ENCODE measurements around the gene FUS. TPM values are rescaled to one million over a fixed set of nuclear protein-coding genes. Genes with fewer than 3 reads are reported as not detected.
"Not testable (repeated sequence)": the region's sequence is repeated elsewhere in the genome, so short reads cannot be mapped to it uniquely, and the experiment has no call there.

FUS gene
- total and polyA plus RNA-seq, 4 experiments from 2014 or later, result 88.1 to 536 (median 332) TPM

- no peak overlapping the region for H3K4me3 ChIP-seq (ENCODE audit: low read length in 2 of 2)
- Mint-ChIP-seq H3K4me3 (peak overlapping the region; percentile 27 to 75 (median 55)), H3K27ac (peak overlapping the region in 6 of 7 donors; percentile 24 to 75 (median 40)), H3K9me3 (no peaks in the 10 kb centered on the region), H3K27me3 (peaks cover 0 to 2% of the 10 kb centered on the region in 2 donors), H3K4me1 (peaks cover 3 to 14% (median 10%) of the 10 kb centered on the region in 4 donors), H3K36me3 (no peaks in the 10 kb centered on the region)
- DNase-seq, result no peak
- H3K27me3 ChIP-seq (ENCODE audit: insufficient read depth, low read length), result no peaks in the 10 kb centered on the region
- CTCF ChIA-PET (ENCODE audit: partially characterized antibody), result interaction anchor here (1.3 to 3.6 kb wide), 7 partner anchors 14 to 159 kb away, joined by 4 to 56 read pairs (median 28); partner anchors contain the start of genes FUS, HSD3B7, KAT8 and ZNF646
- POLR2A ChIA-PET (ENCODE audit: partially characterized antibody), result interaction anchor here (0.6 to 6.0 kb wide), 6 partner anchors 25 to 195 kb away, joined by 3 to 195 read pairs (median 12); partner anchors contain the start of genes FUS, KAT8, ORAI3 and PYCARD
- peaks cover 15% of the 10 kb centered on the region for H3K4me1 ChIP-seq (ENCODE audit: insufficient read depth, low read length)
- no peak overlapping the region for H3K27ac ChIP-seq (ENCODE audit: low read depth, low read length)
- intact Hi-C loops (cut with micrococcal nuclease), result loop anchor here (2.0 kb wide), 1 partner anchor 39 kb away; no protein-coding TSS in a partner anchor
- H3K9me3 ChIP-seq (ENCODE audit: control insufficient read depth in 1 of 2, low read length in 2 of 2), result no peaks in the 10 kb centered on the region
- no peaks in the 10 kb centered on the region for H3K36me3 ChIP-seq (ENCODE audit: insufficient read depth, low read length)
Observed at GRCh38 chr16:31143694-31144148, 36.2 kb upstream of the FUS start.

GRCh38 chr16:31144418-31144817 is 35.5 kb upstream of the FUS start:
- peak overlapping the region in 1 of 7 donors; percentile 75 for H3K27ac Mint-ChIP-seq
- intact Hi-C loops (cut with micrococcal nuclease); H3K27ac ChIP-seq (ENCODE audit: low read depth, low read length); H3K9me3 ChIP-seq (ENCODE audit: control insufficient read depth in 1 of 2, low read length in 2 of 2); H3K9me3 Mint-ChIP-seq; H3K36me3 Mint-ChIP-seq; DNase-seq; H3K36me3 ChIP-seq (ENCODE audit: insufficient read depth, low read length); H3K27me3 ChIP-seq (ENCODE audit: insufficient read depth, low read length); H3K27me3 Mint-ChIP-seq; H3K4me3 ChIP-seq (ENCODE audit: low read length in 2 of 2): not testable (repeated sequence)
- ChIA-PET POLR2A (ENCODE audit: partially characterized antibody) (interaction anchor here (1.1 to 6.0 kb wide), 3 partner anchors 26 to 71 kb away, joined by 3 to 195 read pairs (median 121); partner anchors contain the start of genes FUS, KAT8, ZNF646 and ZNF668), CTCF (ENCODE audit: partially characterized antibody) (interaction anchor here (1.3 to 3.6 kb wide), 6 partner anchors 13 to 159 kb away, joined by 4 to 56 read pairs (median 16); partner anchors contain the start of genes HSD3B7, KAT8, ZNF646 and ZNF668)
- peaks cover 15% of the 10 kb centered on the region for H3K4me1 ChIP-seq (ENCODE audit: insufficient read depth, low read length)
- H3K4me1 Mint-ChIP-seq, result peaks cover 3 to 14% (median 10%) of the 10 kb centered on the region in 4 donors
- H3K4me3 Mint-ChIP-seq, result peak overlapping the region in 1 of 8 donors; percentile 17

GRCh38 chr16:31145398-31145990 is 34.4 kb upstream of the FUS start:
- CTCF ChIA-PET (ENCODE audit: partially characterized antibody), result interaction anchor here (0.7 to 2.2 kb wide), 4 partner anchors 19 to 298 kb away, joined by 3 to 5 read pairs (median 4); partner anchors contain the start of gene ZNF843
- DNase-seq, result no peak

GRCh38 chr16:31147574-31147973 is 32.4 kb upstream of the FUS start:
- H3K36me3 ChIP-seq (ENCODE audit: insufficient read depth, low read length), result no peaks in the 10 kb centered on the region
- H3K36me3 Mint-ChIP-seq, result no peaks in the 10 kb centered on the region
- intact Hi-C loops (cut with micrococcal nuclease), result no loop called here
- H3K4me3 Mint-ChIP-seq, result no peak overlapping the region
- H3K4me1 Mint-ChIP-seq, result peaks cover 0 to 7% (median 3%) of the 10 kb centered on the region in 4 donors
- H3K4me3 ChIP-seq (ENCODE audit: low read length in 2 of 2), result no peak overlapping the region
- no peak overlapping the region for H3K27ac ChIP-seq (ENCODE audit: low read depth, low read length)
- POLR2A ChIA-PET (ENCODE audit: partially characterized antibody), result no interaction called here
- H3K9me3 Mint-ChIP-seq, result no peaks in the 10 kb centered on the region
- H3K27me3 Mint-ChIP-seq, result peaks cover 0 to 2% of the 10 kb centered on the region in 2 donors
- no peaks in the 10 kb centered on the region for H3K9me3 ChIP-seq (ENCODE audit: control insufficient read depth in 1 of 2, low read length in 2 of 2)
- peak overlapping the region in 1 of 7 donors; percentile 8 for H3K27ac Mint-ChIP-seq
- no peaks in the 10 kb centered on the region for H3K27me3 ChIP-seq (ENCODE audit: insufficient read depth, low read length)
- peaks cover 7% of the 10 kb centered on the region for H3K4me1 ChIP-seq (ENCODE audit: insufficient read depth, low read length)
- CTCF ChIA-PET (ENCODE audit: partially characterized antibody), result no interaction called here
- no peak for DNase-seq

More at GRCh38 chr16:31145398-31145990, 34.4 kb upstream of the FUS start:
- Histone ChIP-seq H3K4me1 (ENCODE audit: insufficient read depth, low read length) (peaks cover 15% of the 10 kb centered on the region), H3K27me3 (ENCODE audit: insufficient read depth, low read length) (no peaks in the 10 kb centered on the region), H3K36me3 (ENCODE audit: insufficient read depth, low read length) (no peaks in the 10 kb centered on the region), H3K9me3 (ENCODE audit: control insufficient read depth in 1 of 2, low read length in 2 of 2) (no peaks in the 10 kb centered on the region), H3K4me3 (ENCODE audit: low read length in 2 of 2) (no peak overlapping the region), H3K27ac (ENCODE audit: low read depth, low read length) (no peak overlapping the region)
- Mint-ChIP-seq H3K27me3 (peaks cover 0 to 2% of the 10 kb centered on the region in 2 donors), H3K4me1 (peaks cover 3 to 14% (median 10%) of the 10 kb centered on the region in 4 donors), H3K27ac (no peak overlapping the region), H3K4me3 (no peak overlapping the region), H3K36me3 (no peaks in the 10 kb centered on the region), H3K9me3 (no peaks in the 10 kb centered on the region)
- intact Hi-C loops (cut with micrococcal nuclease), result no loop called here
- POLR2A ChIA-PET (ENCODE audit: partially characterized antibody), result interaction anchor here (0.6 to 6.0 kb wide), 3 partner anchors 33 to 673 kb away, joined by 3 to 195 read pairs (median 3); partner anchors contain the start of genes FUS, ITGAL, ZNF646 and ZNF668

- no peaks in the 10 kb centered on the region for H3K36me3 ChIP-seq (ENCODE audit: insufficient read depth, low read length)
- no peak for DNase-seq
- intact Hi-C loops (cut with micrococcal nuclease), result no loop called here
- Mint-ChIP-seq H3K9me3 (no peaks in the 10 kb centered on the region), H3K36me3 (no peaks in the 10 kb centered on the region), H3K4me1 (peaks cover 0 to 7% (median 3%) of the 10 kb centered on the region in 4 donors), H3K27ac (no peak overlapping the region), H3K27me3 (peaks cover 0 to 2% of the 10 kb centered on the region in 2 donors), H3K4me3 (no peak overlapping the region)
- ChIA-PET CTCF (ENCODE audit: partially characterized antibody) (no interaction called here), POLR2A (ENCODE audit: partially characterized antibody) (no interaction called here)
- H3K4me3 ChIP-seq (ENCODE audit: low read length in 2 of 2), result no peak overlapping the region
- no peaks in the 10 kb centered on the region for H3K9me3 ChIP-seq (ENCODE audit: control insufficient read depth in 1 of 2, low read length in 2 of 2)
- no peaks in the 10 kb centered on the region for H3K4me1 ChIP-seq (ENCODE audit: insufficient read depth, low read length)
- H3K27me3 ChIP-seq (ENCODE audit: insufficient read depth, low read length), result no peaks in the 10 kb centered on the region
- H3K27ac ChIP-seq (ENCODE audit: low read depth, low read length), result no peak overlapping the region
Observed at GRCh38 chr16:31148281-31148728, 31.6 kb upstream of the FUS start.

- ChIA-PET POLR2A (ENCODE audit: partially characterized antibody) (no interaction called here), CTCF (ENCODE audit: partially characterized antibody) (no interaction called here)
- no peaks in the 10 kb centered on the region for H3K36me3 Mint-ChIP-seq
- Histone ChIP-seq H3K27me3 (ENCODE audit: insufficient read depth, low read length) (no peaks in the 10 kb centered on the region), H3K9me3 (ENCODE audit: control insufficient read depth in 1 of 2, low read length in 2 of 2) (no peaks in the 10 kb centered on the region), H3K36me3 (ENCODE audit: insufficient read depth, low read length) (no peaks in the 10 kb centered on the region), H3K27ac (ENCODE audit: low read depth, low read length) (no peak overlapping the region), H3K4me3 (ENCODE audit: low read length in 2 of 2) (no peak overlapping the region), H3K4me1 (ENCODE audit: insufficient read depth, low read length) (no peaks in the 10 kb centered on the region)
- no peaks in the 10 kb centered on the region for H3K9me3 Mint-ChIP-seq
- intact Hi-C loops (cut with micrococcal nuclease), result no loop called here
- peaks cover 0 to 2% (median under 1%) of the 10 kb centered on the region in 4 donors for H3K4me1 Mint-ChIP-seq
- H3K27ac Mint-ChIP-seq, result no peak overlapping the region
- peaks cover 0 to 2% of the 10 kb centered on the region in 2 donors for H3K27me3 Mint-ChIP-seq
- H3K4me3 Mint-ChIP-seq, result no peak overlapping the region
- no peak for DNase-seq
Observed at GRCh38 chr16:31148896-31149295, 31.0 kb upstream of the FUS start.

- Histone ChIP-seq H3K27me3 (ENCODE audit: insufficient read depth, low read length) (no peaks in the 10 kb centered on the region), H3K4me3 (ENCODE audit: low read length in 2 of 2) (no peak overlapping the region), H3K4me1 (ENCODE audit: insufficient read depth, low read length) (no peaks in the 10 kb centered on the region), H3K36me3 (ENCODE audit: insufficient read depth, low read length) (no peaks in the 10 kb centered on the region), H3K9me3 (ENCODE audit: control insufficient read depth in 1 of 2, low read length in 2 of 2) (no peaks in the 10 kb centered on the region), H3K27ac (ENCODE audit: low read depth, low read length) (no peak overlapping the region)
- ChIA-PET POLR2A (ENCODE audit: partially characterized antibody) (interaction anchor here (0.7 kb wide), 1 partner anchor 31 kb away, joined by 3 read pairs; the partner anchor contains the start of gene FUS), CTCF (ENCODE audit: partially characterized antibody) (no interaction called here)
- intact Hi-C loops (cut with micrococcal nuclease), result no loop called here
- DNase-seq, result no peak
- peaks cover 0 to 2% of the 10 kb centered on the region in 2 donors for H3K27me3 Mint-ChIP-seq
- no peaks in the 10 kb centered on the region for H3K4me1 Mint-ChIP-seq
- no peak overlapping the region for H3K4me3 Mint-ChIP-seq
- no peaks in the 10 kb centered on the region for H3K9me3 Mint-ChIP-seq
- no peaks in the 10 kb centered on the region for H3K36me3 Mint-ChIP-seq
- H3K27ac Mint-ChIP-seq, result peak overlapping the region in 1 of 7 donors; percentile 15
Observed at GRCh38 chr16:31149332-31149731, 30.6 kb upstream of the FUS start.
